ENCODE results near the gene TMEM236. TPM values are rescaled to one million over a fixed set of nuclear protein-coding genes. Genes with fewer than 3 reads are reported as not detected.

TMEM236 gene
- polyA plus RNA-seq, 1 donor (not counting 4 experiments of a cell fraction or from before 2014, with no cell fraction given) = 0.13 TPM

DNA sequence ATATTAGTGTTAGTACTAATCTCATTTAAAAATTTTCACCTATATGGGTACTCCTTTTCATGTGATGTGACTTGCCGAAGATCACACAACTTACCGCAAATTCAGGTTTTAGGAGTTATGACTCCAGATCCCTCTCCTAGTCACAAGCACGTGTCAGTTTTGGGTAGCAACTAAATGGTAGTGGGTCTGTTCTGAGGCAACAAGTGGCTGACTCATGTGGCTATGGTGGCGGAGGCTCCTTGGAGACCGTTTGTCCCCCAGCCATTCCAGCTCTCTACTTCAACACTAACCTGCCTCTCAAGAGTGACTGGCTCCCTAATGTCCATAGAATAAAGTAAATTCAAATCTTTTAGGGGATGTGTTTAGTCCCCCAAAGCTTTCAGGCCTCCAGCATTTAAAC lies 96.6 kb downstream of the TMEM236 start:
- Histone ChIP-seq H2AFZ (ENCODE audit: control insufficient read depth, low read length) (no peak overlapping the region), H3K79me2 (ENCODE audit: control insufficient read depth, insufficient read depth, low read length) (no peaks in the 10 kb centered on the region)

More for the DNA sequence above, 96.6 kb downstream of the TMEM236 start:
- Histone ChIP-seq H3K36me3 (ENCODE audit: control insufficient read depth in 2 of 2, extremely low read depth in 1 of 2, insufficient read depth in 2 of 2, low read length in 2 of 2) (no peaks in the 10 kb centered on the region), H3K9me1 (ENCODE audit: control insufficient read depth, extremely low read depth, insufficient read depth, low read length) (no peaks in the 10 kb centered on the region), H3K4me2 (ENCODE audit: control insufficient read depth, extremely low read depth, insufficient read depth, low read depth, low read length) (no peak overlapping the region), H3K4me1 (ENCODE audit: control insufficient read depth, extremely low read depth, insufficient read depth, low read length) (no peaks in the 10 kb centered on the region), H3K27me3 (ENCODE audit: control insufficient read depth, extremely low read depth, insufficient read depth, low read length) (no peaks in the 10 kb centered on the region), H4K20me1 (ENCODE audit: control insufficient read depth, extremely low read depth, insufficient read depth, low read length) (no peaks in the 10 kb centered on the region), H3K9ac (ENCODE audit: control insufficient read depth, extremely low read depth, insufficient read depth, low read length) (no peak overlapping the region), H3K27ac (ENCODE audit: control insufficient read depth, insufficient read depth, low read length) (no peak overlapping the region), H3K4me3 (ENCODE audit: control insufficient read depth in 2 of 3, extremely low read depth in 1 of 3, insufficient read depth in 2 of 3, low read depth in 1 of 3, low read length in 3 of 3) (no peak overlapping the region), H3K9me3 (ENCODE audit: control insufficient read depth, low read depth, low read length) (no peaks in the 10 kb centered on the region)
- dilution Hi-C loops (cut with MboI; ENCODE audit: extremely low pct_ligation_motif_present, low sequenced_read_pairs) = no loop called here
- FAIRE-seq (no peak), DNase-seq (ENCODE audit: low read depth, low spot score) (no peak)
- TF ChIP-seq, protein P1, sequence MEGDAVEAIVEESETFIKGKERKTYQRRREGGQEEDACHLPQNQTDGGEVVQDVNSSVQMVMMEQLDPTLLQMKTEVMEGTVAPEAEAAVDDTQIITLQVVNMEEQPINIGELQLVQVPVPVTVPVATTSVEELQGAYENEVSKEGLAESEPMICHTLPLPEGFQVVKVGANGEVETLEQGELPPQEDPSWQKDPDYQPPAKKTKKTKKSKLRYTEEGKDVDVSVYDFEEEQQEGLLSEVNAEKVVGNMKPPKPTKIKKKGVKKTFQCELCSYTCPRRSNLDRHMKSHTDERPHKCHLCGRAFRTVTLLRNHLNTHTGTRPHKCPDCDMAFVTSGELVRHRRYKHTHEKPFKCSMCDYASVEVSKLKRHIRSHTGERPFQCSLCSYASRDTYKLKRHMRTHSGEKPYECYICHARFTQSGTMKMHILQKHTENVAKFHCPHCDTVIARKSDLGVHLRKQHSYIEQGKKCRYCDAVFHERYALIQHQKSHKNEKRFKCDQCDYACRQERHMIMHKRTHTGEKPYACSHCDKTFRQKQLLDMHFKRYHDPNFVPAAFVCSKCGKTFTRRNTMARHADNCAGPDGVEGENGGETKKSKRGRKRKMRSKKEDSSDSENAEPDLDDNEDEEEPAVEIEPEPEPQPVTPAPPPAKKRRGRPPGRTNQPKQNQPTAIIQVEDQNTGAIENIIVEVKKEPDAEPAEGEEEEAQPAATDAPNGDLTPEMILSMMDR (optimal IDR thresholded peaks at IDR 0.05 in 1 of 3, IDR thresholded peaks at IDR 0.05 in 1 of 3, conservative IDR thresholded peaks at IDR 0.05 in 1 of 3; ENCODE audit: extremely low read depth in 1 of 3, insufficient read depth in 2 of 3, low read length in 3 of 3) = no peak
- no peak for TF ChIP-seq EZH2 (IDR thresholded peaks at IDR 0.05; ENCODE audit: low read length)

Small RNAs within 50 kb of the gene (small RNA-seq; reads per million reads assigned to genes)
- gene MIR511 (ENCODE audit: insufficient read length in 3 of 3, low read depth in 3 of 3, low replicate concordance in 1 of 3) = 0.20 to 2.3 (median 1.3) reads per million in 3 experiments

Other genes starting within 250 kb of the TMEM236 start
- gene HACD1, start 134.8 kb upstream of the TMEM236 start, polyA plus RNA-seq = 17.7 to 46.3 TPM (median 32.5 TPM) in 3 replicates
- gene STAM, start 108.0 kb upstream of the TMEM236 start, polyA plus RNA-seq = 27.8 to 34.9 TPM (median 34.1 TPM) in 3 replicates
- gene MRC1, start 57.1 kb downstream of the TMEM236 start, polyA plus RNA-seq = 0.01 TPM in 3 replicates
- 0.03 to 0.13 TPM (median 0.07 TPM) in 3 replicates for gene SLC39A12, start 199.7 kb downstream of the TMEM236 start, polyA plus RNA-seq